Measurements from ENCODE around the gene ZDHHC11B. TPM values are rescaled to one million over a fixed set of nuclear protein-coding genes. Genes with fewer than 3 reads are reported as not detected.
"Not testable (repeated sequence)": the region's sequence is repeated elsewhere in the genome, so short reads cannot be mapped to it uniquely, and the experiment has no call there.

Gene ZDHHC11B
- total RNA-seq, 6 experiments from 2014 or later = 0.17 to 0.19 TPM; not detected in 4

GRCh38 chr5:708848-709517, 75.5 kb downstream of the ZDHHC11B start:
- not testable (repeated sequence) for H3K9me3 Mint-ChIP-seq; H3K4me3 Mint-ChIP-seq; H3K4me1 Mint-ChIP-seq (ENCODE audit: low read depth); H3K27me3 Mint-ChIP-seq (ENCODE audit: insufficient read depth); H3K27ac Mint-ChIP-seq; H3K36me3 Mint-ChIP-seq (ENCODE audit: low read depth); DNase-seq

DNA sequence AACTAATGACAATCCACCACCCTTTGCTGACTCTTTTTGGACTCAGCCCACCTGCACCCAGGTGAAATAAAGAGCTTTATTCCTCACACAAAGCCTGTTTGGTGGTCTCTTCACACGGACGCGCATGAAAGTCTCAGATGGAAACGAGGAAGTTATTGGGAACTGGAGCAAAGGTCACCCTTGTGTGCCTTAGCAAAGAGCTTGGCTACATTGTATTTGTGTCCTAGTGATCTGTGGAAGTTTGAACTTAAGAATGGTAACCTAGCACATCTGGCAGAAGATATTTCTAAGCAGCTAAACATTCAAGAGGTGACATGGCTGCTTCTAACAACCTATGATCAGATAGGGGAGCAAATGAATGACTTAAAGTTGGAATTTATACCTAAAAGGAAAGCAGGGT, 76.2 kb downstream of the ZDHHC11B start:
- H3K9me3 Mint-ChIP-seq; H3K36me3 Mint-ChIP-seq (ENCODE audit: low read depth); H3K4me1 Mint-ChIP-seq (ENCODE audit: low read depth); DNase-seq; H3K4me3 Mint-ChIP-seq; H3K27me3 Mint-ChIP-seq (ENCODE audit: insufficient read depth); H3K27ac Mint-ChIP-seq: not testable (repeated sequence)

GRCh38 chr5:706127-706526, 78.4 kb downstream of the ZDHHC11B start:
- H3K4me3 Mint-ChIP-seq; H3K27ac Mint-ChIP-seq; H3K36me3 Mint-ChIP-seq (ENCODE audit: low read depth); H3K4me1 Mint-ChIP-seq (ENCODE audit: low read depth); H3K9me3 Mint-ChIP-seq; DNase-seq: not testable (repeated sequence)
- peaks cover 17% of the 10 kb centered on the region for H3K27me3 Mint-ChIP-seq (ENCODE audit: insufficient read depth)

GRCh38 chr5:696753-697702, 87.5 kb downstream of the ZDHHC11B start:
- H3K4me1 Mint-ChIP-seq (ENCODE audit: low read depth); DNase-seq: not testable (repeated sequence)
- H3K27me3 Mint-ChIP-seq (ENCODE audit: insufficient read depth) = peaks cover 18% of the 10 kb centered on the region

DNA sequence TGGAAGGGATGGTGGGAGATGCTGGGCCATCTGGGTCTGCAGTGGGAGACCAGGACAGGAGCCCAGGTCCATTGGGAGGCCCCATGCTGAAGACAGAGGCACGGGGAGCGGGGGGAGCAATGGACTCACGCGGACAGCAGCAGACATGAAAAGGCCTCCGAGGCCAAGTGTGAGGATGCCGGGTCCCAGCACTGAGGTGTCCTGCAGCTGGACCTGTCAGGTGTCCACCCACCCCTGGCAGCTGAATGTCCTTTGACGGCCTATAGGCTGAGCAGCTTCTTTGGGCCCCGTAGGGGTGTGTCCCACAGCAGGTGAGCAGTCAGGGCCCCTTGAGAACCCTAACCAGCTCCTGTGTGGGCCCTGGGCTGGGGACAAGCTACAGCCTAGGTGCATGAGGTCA, 88.3 kb downstream of the ZDHHC11B start:
- H3K27me3 Mint-ChIP-seq (ENCODE audit: insufficient read depth) = peaks cover 18% of the 10 kb centered on the region
- H3K27ac Mint-ChIP-seq; DNase-seq; H3K36me3 Mint-ChIP-seq (ENCODE audit: low read depth); H3K4me3 Mint-ChIP-seq; H3K9me3 Mint-ChIP-seq; H3K4me1 Mint-ChIP-seq (ENCODE audit: low read depth): not testable (repeated sequence)

More at GRCh38 chr5:696753-697702, 87.5 kb downstream of the ZDHHC11B start:
- H3K9me3 Mint-ChIP-seq; H3K36me3 Mint-ChIP-seq (ENCODE audit: low read depth); H3K4me3 Mint-ChIP-seq; H3K27ac Mint-ChIP-seq: not testable (repeated sequence)

DNA sequence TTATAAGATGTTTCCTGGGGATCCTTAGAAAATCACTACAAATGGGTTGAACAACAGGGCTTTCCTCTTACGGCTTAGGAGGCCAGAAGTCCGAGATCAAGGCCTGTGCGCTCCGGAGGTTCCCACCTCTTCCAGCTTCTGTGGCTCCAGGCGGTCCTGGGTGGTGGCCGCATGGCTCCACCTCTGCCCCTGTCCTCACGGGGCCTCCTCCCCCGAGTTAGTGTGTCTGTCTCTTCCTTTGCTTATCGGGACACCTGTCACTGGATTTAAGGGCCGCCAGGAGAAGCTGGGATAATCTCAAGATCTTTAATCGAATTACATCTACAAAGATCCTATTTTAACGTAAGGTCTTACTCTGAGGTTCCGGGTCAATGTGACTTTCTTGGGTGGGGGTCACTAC, 89.1 kb downstream of the ZDHHC11B start:
- not testable (repeated sequence) for H3K4me3 Mint-ChIP-seq; H3K4me1 Mint-ChIP-seq (ENCODE audit: low read depth); H3K36me3 Mint-ChIP-seq (ENCODE audit: low read depth); H3K27ac Mint-ChIP-seq; DNase-seq; H3K9me3 Mint-ChIP-seq
- peaks cover 14% of the 10 kb centered on the region for H3K27me3 Mint-ChIP-seq (ENCODE audit: insufficient read depth)

GRCh38 chr5:694042-694431, 90.5 kb downstream of the ZDHHC11B start:
- H3K4me3 Mint-ChIP-seq = peak overlapping the region; percentile 69
- H3K27me3 Mint-ChIP-seq (ENCODE audit: insufficient read depth) = peaks cover 12% of the 10 kb centered on the region
- H3K9me3 Mint-ChIP-seq; H3K4me1 Mint-ChIP-seq (ENCODE audit: low read depth); H3K27ac Mint-ChIP-seq; H3K36me3 Mint-ChIP-seq (ENCODE audit: low read depth); DNase-seq: not testable (repeated sequence)

DNA sequence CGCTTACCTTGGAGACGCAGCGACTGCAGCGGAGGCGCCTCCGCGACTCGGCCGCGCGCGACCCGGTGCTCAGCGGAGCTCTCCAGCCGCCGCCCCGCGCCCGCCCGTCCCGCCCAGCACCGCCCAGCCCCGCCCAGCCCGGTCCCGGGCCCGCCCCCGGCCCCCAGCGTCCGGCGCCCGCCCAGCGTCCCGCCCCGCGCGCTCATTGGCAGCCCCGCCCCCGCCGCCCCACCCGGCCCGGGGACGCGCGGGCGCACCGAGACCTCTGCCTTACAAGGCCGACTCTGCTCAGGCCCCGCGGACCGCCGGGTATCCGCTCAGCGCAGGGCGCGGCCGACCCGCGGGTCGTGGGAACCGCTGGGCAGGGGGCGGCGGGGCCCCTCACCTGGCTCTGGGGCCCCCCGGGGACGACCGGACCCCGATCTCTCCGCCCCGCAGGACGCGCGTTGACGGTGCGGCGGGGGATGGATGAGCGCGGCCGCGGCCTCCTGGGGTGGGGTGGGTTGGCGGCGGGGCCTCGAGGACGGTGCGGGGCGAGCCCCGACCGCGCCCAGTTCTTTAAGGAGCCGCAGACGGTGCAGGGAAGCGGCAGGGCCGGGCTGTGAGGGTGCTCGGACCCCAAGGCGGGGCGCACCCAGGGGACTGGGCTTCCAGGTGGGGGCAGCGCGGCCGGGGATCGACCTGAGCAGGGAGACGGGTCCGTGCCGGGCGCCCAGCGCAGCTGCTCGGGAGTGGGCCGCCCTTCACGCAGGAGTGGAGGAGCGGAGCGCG, 91.1 kb downstream of the ZDHHC11B start, which contains the start of gene TPPP:
Gene TPPP (minus strand): TSS at position 82 of the 771 bp plus-strand sequence. CDS start 15,292 bp downstream, outside the sequence.
- H3K4me3 Mint-ChIP-seq = peak within 1 kb of the TSS; percentile 69
- H3K27ac Mint-ChIP-seq; H3K27me3 Mint-ChIP-seq (ENCODE audit: insufficient read depth); H3K36me3 Mint-ChIP-seq (ENCODE audit: low read depth); H3K9me3 Mint-ChIP-seq; H3K4me1 Mint-ChIP-seq (ENCODE audit: low read depth); DNase-seq: not testable (repeated sequence)

GRCh38 chr5:692529-693041, 91.9 kb downstream of the ZDHHC11B start:
- H3K27ac Mint-ChIP-seq; H3K4me1 Mint-ChIP-seq (ENCODE audit: low read depth); H3K27me3 Mint-ChIP-seq (ENCODE audit: insufficient read depth); H3K36me3 Mint-ChIP-seq (ENCODE audit: low read depth); DNase-seq; H3K9me3 Mint-ChIP-seq: not testable (repeated sequence)
- H3K4me3 Mint-ChIP-seq = peak overlapping the region; percentile 53; the same call in 1 of the 2 replicates

All from HFFc6 (cell line).